ENCODE measurements around the gene B3GNT8.

DNA sequence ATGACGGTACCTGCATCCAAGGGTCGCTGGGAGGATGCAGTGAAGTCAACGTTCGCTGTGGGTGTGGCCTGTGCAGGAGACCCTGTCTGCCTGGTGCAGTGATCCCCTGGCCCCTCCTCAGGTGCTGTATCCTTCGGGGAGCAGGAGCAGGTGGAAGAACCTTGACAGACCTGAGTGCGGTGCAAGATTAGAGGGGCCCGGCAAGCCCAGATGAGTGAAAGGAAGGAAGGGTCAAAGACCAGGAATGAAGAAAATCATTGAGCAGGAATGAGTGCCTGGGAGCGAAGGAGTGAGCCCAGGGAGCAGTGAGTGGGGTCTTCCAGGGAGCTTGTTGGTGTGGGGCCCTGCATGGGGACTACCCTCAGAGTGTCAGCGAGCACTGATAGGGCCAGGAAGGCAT lies 12.7 kb downstream of the B3GNT8 start:
- TF ChIP-seq, protein P1, sequence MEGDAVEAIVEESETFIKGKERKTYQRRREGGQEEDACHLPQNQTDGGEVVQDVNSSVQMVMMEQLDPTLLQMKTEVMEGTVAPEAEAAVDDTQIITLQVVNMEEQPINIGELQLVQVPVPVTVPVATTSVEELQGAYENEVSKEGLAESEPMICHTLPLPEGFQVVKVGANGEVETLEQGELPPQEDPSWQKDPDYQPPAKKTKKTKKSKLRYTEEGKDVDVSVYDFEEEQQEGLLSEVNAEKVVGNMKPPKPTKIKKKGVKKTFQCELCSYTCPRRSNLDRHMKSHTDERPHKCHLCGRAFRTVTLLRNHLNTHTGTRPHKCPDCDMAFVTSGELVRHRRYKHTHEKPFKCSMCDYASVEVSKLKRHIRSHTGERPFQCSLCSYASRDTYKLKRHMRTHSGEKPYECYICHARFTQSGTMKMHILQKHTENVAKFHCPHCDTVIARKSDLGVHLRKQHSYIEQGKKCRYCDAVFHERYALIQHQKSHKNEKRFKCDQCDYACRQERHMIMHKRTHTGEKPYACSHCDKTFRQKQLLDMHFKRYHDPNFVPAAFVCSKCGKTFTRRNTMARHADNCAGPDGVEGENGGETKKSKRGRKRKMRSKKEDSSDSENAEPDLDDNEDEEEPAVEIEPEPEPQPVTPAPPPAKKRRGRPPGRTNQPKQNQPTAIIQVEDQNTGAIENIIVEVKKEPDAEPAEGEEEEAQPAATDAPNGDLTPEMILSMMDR (IDR thresholded peaks at IDR 0.05): no peak
- TF ChIP-seq POLR2A (IDR thresholded peaks at IDR 0.05): no peak

Measured in esophagus squamous epithelium (tissue), 4 donors.